Body of pancreas (tissue), 4 donors: ENCODE data around the gene EP400.

Experiments
- CTCF ChIP-seq, 7 experiments: fragments of 450-650 bp in 4 of 7; fragments of 200-600 bp in 3 of 7; sonication (generic) in 3 of 7; IDR thresholded peaks; one replicate each; pipeline ENCODE4 v1.5.1; 2016 to 2019; ENCODE audit warnings: antibody characterized with exemption in 7 of 7
- POLR2A ChIP-seq, 3 donors: fragments of 450-650 bp; IDR thresholded peaks; one replicate each; pipeline ENCODE4 v1.6.1; 2016; ENCODE audit warnings: antibody characterized with exemption in 3 of 3, mild to moderate bottlenecking in 2 of 3

DNA sequence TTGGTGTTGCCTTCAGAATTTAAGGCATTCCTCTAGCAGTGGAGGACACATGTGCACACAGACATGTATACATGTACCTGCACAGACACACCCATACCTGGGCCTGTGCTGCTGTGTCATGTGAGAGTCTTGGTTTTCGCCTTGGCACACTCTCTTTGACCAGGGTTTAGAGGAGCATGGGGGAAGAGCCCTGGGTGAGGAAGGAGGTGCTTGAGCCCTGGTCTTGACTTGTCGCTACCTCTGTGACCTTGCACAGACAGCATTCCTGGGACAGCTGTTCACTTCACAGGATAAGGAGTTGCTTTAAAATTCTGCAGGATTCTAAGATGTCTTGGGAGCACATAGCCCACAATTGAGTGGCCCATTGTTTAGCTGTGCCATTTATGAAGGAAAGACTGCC, 99.7 kb downstream of the EP400 start:
- TF ChIP-seq CTCF (IDR thresholded peaks at IDR 0.05) (no peak), POLR2A (IDR thresholded peaks at IDR 0.05) (no peak)
